ENCODE measurements around the gene WNT9B. TPM values are rescaled to one million over a fixed set of nuclear protein-coding genes. Genes with fewer than 3 reads are reported as not detected.

WNT9B gene
- total and polyA plus RNA-seq, 9 of the 15 experiments (the other 6 are each of a cell fraction or from before 2014, with no cell fraction given), result not detected

DNA sequence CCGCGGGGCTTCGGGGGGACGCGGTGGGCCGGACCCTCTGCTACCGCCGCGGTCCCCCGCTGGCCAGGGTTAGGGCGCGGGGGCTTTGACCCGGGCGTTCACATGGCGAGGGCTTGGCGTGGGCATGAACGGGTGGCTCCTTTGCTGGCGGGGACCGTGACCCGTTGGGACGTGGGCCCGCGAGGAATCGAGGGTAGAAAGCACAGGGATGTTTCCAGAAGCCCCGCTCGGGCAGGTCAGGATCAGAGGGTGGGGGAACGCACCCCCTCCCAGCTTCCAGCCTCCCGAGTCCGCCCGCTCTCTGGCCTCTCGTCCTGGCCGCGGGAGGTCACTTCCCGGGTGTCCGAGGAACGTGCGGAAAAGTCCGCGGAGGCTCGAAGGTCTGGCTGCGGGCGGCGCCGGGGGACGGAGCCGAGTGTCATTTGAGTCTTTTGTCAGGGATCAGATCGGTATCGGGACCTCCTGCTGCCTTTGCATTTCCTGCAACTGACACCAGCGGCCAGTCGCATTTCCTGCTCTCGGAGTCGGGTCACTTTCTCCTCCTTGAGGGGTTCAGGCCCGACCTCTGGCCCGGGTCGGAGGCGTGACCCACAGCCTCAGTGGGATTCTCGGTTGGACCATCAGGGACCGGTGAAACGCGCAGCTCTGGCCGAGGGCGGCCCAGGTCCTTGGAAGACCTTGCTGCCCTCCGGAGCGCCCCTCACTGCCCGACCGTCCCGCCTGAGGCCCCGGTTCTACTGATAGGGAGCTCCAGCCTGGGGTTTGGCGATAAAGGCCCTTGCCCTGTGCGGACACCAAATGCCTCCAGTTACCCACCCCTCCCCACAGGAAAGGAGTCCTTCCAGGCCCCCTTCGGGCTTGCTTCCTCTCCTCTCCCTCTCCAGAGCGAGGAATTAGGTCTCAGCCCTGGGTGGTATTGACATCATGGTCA is 32.2 kb upstream of the WNT9B start (continued):
- TF ChIP-seq OTX1 (CRISPR knock-in tag; IDR thresholded peaks at IDR 0.05) (no peak), CHD2 (IDR thresholded peaks at IDR 0.05; ENCODE audit: low read depth, low read length) (no peak), MBD2 (IDR thresholded peaks at IDR 0.05; ENCODE audit: borderline replicate concordance, low read depth) (no peak), ZNF316 (IDR thresholded peaks at IDR 0.05) (no peak), ZNF282 (CRISPR knock-in tag; IDR thresholded peaks at IDR 0.05) (no peak), ZNF584 (CRISPR knock-in tag; IDR thresholded peaks at IDR 0.05; ENCODE audit: low read depth) (no peak; the same call in 1 of the 2 replicates), ARID2 (IDR thresholded peaks at IDR 0.05) (no peak), SIN3A (IDR thresholded peaks at IDR 0.05; ENCODE audit: borderline replicate concordance in 2 of 2, control insufficient read depth in 1 of 2, low read depth in 2 of 2, low read length in 2 of 2) (no peak), SRSF1 (IDR thresholded peaks at IDR 0.05; ENCODE audit: low read depth, low read length) (no peak), RAD51 (IDR thresholded peaks at IDR 0.05; ENCODE audit: borderline replicate concordance, low read depth) (no peak), EHMT2 (IDR thresholded peaks at IDR 0.05) (no peak), ZNF3 (CRISPR knock-in tag; IDR thresholded peaks at IDR 0.05) (no peak), MTF1 (CRISPR knock-in tag; IDR thresholded peaks at IDR 0.05; ENCODE audit: borderline replicate concordance) (no peak), SRSF7 (optimal IDR thresholded peaks at IDR 0.05; ENCODE audit: low read depth, low read length) (no peak), NR1H2 (CRISPR knock-in tag; IDR thresholded peaks at IDR 0.05) (no peak), RCOR1 (IDR thresholded peaks at IDR 0.05; ENCODE audit: borderline replicate concordance in 1 of 2, low read depth in 2 of 2, low read length in 2 of 2) (no peak), L3MBTL2 (IDR thresholded peaks at IDR 0.05) (peak; percentile 90), ELF1 (tag; IDR thresholded peaks at IDR 0.05) (peak; percentile 69)
- TF ChIP-seq, protein P1, sequence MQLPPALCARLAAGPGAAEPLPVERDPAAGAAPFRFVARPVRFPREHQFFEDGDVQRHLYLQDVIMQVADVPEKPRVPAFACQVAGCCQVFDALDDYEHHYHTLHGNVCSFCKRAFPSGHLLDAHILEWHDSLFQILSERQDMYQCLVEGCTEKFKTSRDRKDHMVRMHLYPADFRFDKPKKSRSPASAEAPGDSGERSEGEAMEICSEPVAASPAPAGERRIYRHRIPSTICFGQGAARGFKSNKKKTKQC (CRISPR knock-in tag; IDR thresholded peaks at IDR 0.05), result 0 out of 2 replicates have a peak, but pooled peaks have one; percentile 60
- TF ChIP-seq, protein P2, sequence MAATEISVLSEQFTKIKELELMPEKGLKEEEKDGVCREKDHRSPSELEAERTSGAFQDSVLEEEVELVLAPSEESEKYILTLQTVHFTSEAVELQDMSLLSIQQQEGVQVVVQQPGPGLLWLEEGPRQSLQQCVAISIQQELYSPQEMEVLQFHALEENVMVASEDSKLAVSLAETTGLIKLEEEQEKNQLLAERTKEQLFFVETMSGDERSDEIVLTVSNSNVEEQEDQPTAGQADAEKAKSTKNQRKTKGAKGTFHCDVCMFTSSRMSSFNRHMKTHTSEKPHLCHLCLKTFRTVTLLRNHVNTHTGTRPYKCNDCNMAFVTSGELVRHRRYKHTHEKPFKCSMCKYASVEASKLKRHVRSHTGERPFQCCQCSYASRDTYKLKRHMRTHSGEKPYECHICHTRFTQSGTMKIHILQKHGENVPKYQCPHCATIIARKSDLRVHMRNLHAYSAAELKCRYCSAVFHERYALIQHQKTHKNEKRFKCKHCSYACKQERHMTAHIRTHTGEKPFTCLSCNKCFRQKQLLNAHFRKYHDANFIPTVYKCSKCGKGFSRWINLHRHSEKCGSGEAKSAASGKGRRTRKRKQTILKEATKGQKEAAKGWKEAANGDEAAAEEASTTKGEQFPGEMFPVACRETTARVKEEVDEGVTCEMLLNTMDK (IDR thresholded peaks at IDR 0.05; ENCODE audit: borderline replicate concordance, insufficient read depth, low read depth, low read length, poor library complexity, severe bottlenecking), result no peak
- TF ChIP-seq, protein P3, sequence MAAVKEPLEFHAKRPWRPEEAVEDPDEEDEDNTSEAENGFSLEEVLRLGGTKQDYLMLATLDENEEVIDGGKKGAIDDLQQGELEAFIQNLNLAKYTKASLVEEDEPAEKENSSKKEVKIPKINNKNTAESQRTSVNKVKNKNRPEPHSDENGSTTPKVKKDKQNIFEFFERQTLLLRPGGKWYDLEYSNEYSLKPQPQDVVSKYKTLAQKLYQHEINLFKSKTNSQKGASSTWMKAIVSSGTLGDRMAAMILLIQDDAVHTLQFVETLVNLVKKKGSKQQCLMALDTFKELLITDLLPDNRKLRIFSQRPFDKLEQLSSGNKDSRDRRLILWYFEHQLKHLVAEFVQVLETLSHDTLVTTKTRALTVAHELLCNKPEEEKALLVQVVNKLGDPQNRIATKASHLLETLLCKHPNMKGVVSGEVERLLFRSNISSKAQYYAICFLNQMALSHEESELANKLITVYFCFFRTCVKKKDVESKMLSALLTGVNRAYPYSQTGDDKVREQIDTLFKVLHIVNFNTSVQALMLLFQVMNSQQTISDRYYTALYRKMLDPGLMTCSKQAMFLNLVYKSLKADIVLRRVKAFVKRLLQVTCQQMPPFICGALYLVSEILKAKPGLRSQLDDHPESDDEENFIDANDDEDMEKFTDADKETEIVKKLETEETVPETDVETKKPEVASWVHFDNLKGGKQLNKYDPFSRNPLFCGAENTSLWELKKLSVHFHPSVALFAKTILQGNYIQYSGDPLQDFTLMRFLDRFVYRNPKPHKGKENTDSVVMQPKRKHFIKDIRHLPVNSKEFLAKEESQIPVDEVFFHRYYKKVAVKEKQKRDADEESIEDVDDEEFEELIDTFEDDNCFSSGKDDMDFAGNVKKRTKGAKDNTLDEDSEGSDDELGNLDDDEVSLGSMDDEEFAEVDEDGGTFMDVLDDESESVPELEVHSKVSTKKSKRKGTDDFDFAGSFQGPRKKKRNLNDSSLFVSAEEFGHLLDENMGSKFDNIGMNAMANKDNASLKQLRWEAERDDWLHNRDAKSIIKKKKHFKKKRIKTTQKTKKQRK (IDR thresholded peaks at IDR 0.05; ENCODE audit: borderline replicate concordance, low read depth, low read length), result no peak
- TF ChIP-seq, protein P4, sequence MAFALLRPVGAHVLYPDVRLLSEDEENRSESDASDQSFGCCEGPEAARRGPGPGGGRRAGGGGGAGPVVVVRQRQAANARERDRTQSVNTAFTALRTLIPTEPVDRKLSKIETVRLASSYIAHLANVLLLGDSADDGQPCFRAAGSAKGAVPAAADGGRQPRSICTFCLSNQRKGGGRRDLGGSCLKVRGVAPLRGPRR (CRISPR knock-in tag; IDR thresholded peaks at IDR 0.05), result no peak

Measured in K562 (cell line).